Measurements from ENCODE around the gene METRNL. TPM values are rescaled to one million over a fixed set of nuclear protein-coding genes. Genes with fewer than 3 reads are reported as not detected.

METRNL gene
- total RNA-seq, 6 experiments from 2014 or later, result 54.4 to 96.7 (median 90.9) TPM

DNA sequence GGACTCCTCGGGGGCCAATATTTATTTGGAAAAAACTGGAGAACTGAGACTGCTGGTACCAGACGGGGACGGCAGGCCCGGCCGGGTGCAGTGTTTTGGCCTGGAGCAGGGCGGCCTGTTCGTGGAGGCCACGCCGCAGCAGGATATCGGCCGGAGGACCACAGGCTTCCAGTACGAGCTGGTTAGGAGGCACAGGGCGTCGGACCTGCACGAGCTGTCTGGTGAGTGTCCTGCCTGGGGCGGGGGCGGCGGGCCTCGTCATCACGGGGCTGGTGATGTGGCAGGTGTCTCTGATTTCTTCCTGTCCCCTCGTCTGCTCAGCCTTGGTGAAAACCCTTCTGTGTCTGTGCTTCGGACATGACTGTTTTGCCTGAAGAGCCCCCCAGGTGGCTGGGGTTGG is 5.7 kb downstream of the METRNL start:
- peak overlapping the region; percentile 90 for H3K4me3 Mint-ChIP-seq
- peak overlapping the region; percentile 97 for H3K27ac Mint-ChIP-seq
- peaks cover 47% of the 10 kb centered on the region for H3K4me1 Mint-ChIP-seq (ENCODE audit: low read depth)
- H3K27me3 Mint-ChIP-seq (ENCODE audit: insufficient read depth), result peaks cover 11% of the 10 kb centered on the region
- no peaks in the 10 kb centered on the region for H3K9me3 Mint-ChIP-seq
- H3K36me3 Mint-ChIP-seq (ENCODE audit: low read depth), result peaks cover 26% of the 10 kb centered on the region
- TF ChIP-seq, protein P1, sequence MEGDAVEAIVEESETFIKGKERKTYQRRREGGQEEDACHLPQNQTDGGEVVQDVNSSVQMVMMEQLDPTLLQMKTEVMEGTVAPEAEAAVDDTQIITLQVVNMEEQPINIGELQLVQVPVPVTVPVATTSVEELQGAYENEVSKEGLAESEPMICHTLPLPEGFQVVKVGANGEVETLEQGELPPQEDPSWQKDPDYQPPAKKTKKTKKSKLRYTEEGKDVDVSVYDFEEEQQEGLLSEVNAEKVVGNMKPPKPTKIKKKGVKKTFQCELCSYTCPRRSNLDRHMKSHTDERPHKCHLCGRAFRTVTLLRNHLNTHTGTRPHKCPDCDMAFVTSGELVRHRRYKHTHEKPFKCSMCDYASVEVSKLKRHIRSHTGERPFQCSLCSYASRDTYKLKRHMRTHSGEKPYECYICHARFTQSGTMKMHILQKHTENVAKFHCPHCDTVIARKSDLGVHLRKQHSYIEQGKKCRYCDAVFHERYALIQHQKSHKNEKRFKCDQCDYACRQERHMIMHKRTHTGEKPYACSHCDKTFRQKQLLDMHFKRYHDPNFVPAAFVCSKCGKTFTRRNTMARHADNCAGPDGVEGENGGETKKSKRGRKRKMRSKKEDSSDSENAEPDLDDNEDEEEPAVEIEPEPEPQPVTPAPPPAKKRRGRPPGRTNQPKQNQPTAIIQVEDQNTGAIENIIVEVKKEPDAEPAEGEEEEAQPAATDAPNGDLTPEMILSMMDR (IDR thresholded peaks at IDR 0.05), result no peak
- DNase-seq, result no peak

DNA sequence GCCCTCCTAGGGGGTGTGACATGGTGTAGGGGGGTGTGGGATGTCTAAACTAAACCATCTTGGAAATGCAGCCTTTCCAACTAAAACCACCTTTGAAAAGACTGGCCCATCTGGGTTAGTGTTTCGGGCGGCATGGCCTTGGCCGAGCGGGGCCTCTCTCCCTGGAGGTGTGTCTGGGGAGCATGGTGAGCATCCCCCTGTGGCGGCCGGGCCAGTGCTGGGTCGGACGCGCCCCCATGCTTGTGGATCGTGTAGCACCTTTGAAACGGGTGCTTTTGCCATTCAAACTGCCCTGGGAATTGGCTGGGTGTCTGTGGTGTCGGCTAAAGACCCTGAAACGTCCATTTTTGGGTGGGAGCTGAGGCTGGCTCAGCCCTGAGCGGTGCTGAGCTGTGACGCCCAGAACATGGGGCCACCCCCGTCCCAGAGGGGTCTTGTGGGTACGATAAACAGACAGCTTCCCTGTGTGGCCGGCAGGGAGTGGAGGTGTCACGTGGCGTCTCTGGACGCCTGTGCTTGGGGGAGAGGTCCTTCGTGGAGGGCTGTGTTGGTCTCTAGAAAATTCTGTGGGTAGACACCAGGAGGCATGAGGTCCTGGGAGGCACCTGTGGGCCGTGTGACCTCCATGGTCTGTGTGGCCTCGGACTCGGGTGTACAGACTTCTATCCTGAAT is 6.3 kb downstream of the METRNL start:
- TF ChIP-seq, protein P1 (IDR thresholded peaks at IDR 0.05), result no peak
- Mint-ChIP-seq H3K27me3 (ENCODE audit: insufficient read depth) (peaks cover 11% of the 10 kb centered on the region), H3K36me3 (ENCODE audit: low read depth) (peaks cover 28% of the 10 kb centered on the region), H3K4me1 (ENCODE audit: low read depth) (peaks cover 47% of the 10 kb centered on the region), H3K9me3 (no peaks in the 10 kb centered on the region), H3K27ac (peak overlapping the region; percentile 97), H3K4me3 (peak overlapping the region; percentile 90)
- no peak for DNase-seq

DNA sequence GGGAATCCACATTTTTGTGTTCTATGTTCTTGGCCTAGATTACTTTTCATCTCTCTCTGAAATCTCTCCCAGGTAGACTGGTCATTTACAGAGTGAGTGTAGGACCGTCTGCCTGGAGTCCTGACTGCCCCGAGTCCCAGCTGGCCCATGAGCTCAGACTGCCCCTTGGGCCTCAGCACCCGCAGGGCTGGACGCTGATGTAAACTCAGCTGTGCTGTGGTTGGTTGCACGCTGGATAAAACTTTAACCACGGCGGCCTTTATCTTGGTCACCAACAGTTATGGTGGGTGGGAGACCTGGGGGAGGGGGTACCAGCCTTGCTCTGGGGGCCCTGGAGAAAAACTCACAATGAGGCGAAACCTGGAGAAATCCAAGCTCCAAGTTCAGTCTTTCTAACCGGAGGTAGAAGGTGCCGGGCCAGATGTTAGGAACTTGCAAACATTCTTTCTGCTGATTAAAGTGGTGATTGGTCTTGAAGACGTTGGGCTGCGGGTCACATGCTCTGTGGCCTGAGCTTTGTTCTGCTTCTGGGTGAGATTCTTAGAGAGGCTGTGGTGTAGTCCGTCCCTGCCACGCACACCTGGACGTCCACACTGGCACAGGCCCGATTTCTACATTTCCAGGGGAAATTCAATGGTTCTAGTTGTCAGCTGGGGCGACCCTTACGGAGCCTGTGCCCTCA is 6.9 kb downstream of the METRNL start:
- Mint-ChIP-seq H3K4me1 (ENCODE audit: low read depth) (peaks cover 47% of the 10 kb centered on the region), H3K27me3 (ENCODE audit: insufficient read depth) (peaks cover 11% of the 10 kb centered on the region), H3K36me3 (ENCODE audit: low read depth) (peaks cover 30% of the 10 kb centered on the region), H3K4me3 (peak overlapping the region; percentile 41), H3K27ac (peak overlapping the region; percentile 97), H3K9me3 (no peaks in the 10 kb centered on the region)
- no peak for DNase-seq
- TF ChIP-seq, protein P1 (IDR thresholded peaks at IDR 0.05), result no peak

DNA sequence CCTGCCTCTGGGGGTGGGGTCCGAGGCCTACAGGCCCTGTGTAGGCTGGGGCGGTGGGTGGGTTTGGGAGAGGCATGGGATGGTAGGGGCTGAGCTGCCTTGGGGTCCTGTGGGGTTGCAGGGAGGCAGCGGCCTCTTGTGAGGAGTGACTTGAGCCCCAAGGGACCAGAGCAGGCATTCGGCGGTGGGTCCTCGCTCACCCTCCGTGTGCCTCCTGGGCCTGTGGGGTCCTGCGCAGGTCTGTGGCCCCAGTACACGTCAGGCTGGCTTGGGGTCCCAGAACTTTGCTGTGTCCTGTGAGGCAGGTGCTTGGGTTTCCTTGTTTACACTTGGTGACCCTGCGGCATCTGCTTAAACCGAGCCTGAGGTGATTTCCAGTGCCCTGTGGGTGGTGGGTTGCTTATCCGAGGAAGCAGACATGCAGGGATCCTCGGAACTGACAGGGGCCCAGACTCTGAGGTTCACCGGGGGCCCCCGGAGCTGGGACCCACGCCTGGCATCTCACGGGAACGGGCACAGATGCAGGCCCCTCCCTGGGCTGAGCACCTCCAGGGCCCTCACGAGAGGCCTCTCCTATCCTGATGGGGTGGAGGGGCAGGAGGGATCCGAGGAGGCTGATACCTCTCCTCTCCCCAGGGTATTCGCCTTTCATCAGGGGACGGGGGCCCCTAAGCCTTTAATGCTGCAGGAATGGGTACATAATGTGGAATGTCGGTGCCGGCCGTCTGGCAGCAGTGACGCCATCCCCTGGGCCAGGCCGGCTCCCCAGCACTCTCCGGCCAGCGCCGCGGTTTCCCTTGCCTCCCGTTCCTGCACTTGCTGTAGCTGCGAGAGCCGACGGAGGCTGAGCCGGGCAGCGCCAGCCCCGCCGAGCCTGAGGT is 7.7 kb downstream of the METRNL start:
- Mint-ChIP-seq H3K4me1 (ENCODE audit: low read depth) (peaks cover 40% of the 10 kb centered on the region), H3K9me3 (no peaks in the 10 kb centered on the region)
- no peak for DNase-seq

DNA sequence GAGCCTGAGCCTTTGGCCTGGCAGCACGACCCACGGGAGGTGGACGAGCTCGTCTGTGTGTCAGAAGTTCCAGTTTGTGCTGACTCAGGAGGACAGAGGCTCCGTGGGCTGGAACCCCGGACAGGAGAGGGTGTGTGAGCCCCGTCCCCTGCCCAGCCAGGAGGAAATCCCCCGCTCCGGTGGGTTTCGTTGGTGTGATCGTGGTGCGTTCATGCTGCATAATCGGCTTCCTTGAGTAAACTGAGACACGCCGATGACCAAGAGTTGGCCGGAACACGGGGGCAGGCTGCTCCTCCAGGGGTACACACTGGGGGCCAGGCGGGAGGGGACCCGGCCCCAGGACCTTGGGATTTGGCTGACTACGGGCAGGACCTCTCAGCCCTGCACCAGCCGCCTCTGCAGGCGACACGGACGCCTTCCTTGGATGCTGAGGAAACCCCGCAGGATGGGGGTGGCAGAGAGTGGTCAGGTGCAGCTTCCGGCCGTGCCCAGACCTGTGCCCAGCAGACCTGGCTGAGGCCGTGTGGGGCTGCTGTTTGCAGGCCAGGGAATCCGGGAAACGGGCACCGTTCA is 8.5 kb downstream of the METRNL start:
- no peak for DNase-seq
- peaks cover 18% of the 10 kb centered on the region for H3K36me3 Mint-ChIP-seq (ENCODE audit: low read depth)
- H3K4me1 Mint-ChIP-seq (ENCODE audit: low read depth), result peaks cover 33% of the 10 kb centered on the region
- peaks cover 4% of the 10 kb centered on the region for H3K27me3 Mint-ChIP-seq (ENCODE audit: insufficient read depth)
- H3K27ac Mint-ChIP-seq, result no peak overlapping the region
- no peaks in the 10 kb centered on the region for H3K9me3 Mint-ChIP-seq
- no peak overlapping the region; the same call in 1 of the 2 replicates for H3K4me3 Mint-ChIP-seq
- TF ChIP-seq, protein P1 (IDR thresholded peaks at IDR 0.05), result no peak

More for the DNA sequence above, 7.7 kb downstream of the METRNL start:
- peaks cover 7% of the 10 kb centered on the region for H3K27me3 Mint-ChIP-seq (ENCODE audit: insufficient read depth)
- H3K27ac Mint-ChIP-seq, result peak overlapping the region; percentile 97; the same call in 1 of the 2 replicates
- H3K36me3 Mint-ChIP-seq (ENCODE audit: low read depth), result peaks cover 26% of the 10 kb centered on the region
- TF ChIP-seq, protein P1 (IDR thresholded peaks at IDR 0.05), result no peak
- H3K4me3 Mint-ChIP-seq, result no peak overlapping the region
